NCI-H2081 (cell line): ENCODE results near the gene SDK1.

Source experiments
- DNase-seq, 2 experiments: peaks; one replicate each; lab custom pipeline; 2025; lab: John Stamatoyannopoulos, UW

SDK1 gene

DNA sequence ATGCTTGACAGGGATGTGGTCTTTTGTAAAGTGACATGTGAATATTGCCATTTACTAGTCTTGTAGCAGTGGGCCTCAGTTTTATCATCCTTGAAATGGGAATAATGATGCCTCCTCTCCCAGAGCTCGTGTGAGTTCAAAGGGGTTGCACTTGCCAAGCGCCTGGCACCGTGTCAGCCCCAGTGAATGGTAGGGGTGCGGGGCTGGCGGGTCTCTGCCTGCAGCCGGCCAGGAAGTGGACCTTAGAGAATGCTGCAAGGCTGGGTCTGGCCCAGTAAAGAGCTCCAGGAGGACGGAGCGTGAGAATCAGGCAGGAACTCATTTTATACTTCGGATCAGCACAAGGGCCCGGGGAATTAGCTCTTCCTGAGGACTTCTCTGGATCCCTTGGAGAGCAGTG, 856.6 kb downstream of the SDK1 start:
- DNase-seq = no peak

DNA sequence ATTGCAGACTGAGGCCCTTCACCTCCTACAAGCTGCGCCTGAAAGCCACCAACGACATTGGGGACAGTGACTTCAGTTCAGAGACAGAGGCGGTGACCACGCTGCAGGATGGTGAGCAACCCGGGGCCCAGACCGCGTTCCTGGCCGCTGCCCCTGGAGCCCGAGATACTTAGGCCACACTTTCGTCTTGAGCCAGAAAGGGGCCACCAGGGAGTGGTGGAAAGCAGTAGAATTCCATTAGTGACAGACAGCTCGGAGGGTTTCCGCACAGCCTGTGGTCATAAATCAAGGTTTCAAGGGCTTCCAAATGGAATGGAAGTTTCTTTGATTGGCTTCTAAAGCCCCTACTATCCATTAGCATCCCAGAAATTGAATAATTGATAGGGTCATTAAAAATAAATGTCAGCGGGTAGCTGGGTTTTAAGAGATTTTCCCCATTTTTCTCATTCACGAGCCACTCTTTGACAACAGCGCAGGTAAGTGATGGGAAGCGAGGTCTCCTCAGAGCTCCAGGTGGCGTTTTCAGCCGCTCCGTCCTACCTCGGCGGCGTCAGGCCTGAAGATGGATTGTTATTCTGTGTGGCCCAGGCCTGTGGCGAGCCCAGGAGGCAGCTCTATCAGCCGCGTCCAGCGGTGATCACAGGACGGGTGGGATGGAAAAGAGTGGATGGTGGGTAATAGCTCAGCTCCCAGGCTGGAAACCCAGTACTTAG, 857.5 kb downstream of the SDK1 start:
- no peak for DNase-seq

- no peak for DNase-seq
Observed at GRCh38 chr7:4159154-4159501, 858.1 kb downstream of the SDK1 start.

DNA sequence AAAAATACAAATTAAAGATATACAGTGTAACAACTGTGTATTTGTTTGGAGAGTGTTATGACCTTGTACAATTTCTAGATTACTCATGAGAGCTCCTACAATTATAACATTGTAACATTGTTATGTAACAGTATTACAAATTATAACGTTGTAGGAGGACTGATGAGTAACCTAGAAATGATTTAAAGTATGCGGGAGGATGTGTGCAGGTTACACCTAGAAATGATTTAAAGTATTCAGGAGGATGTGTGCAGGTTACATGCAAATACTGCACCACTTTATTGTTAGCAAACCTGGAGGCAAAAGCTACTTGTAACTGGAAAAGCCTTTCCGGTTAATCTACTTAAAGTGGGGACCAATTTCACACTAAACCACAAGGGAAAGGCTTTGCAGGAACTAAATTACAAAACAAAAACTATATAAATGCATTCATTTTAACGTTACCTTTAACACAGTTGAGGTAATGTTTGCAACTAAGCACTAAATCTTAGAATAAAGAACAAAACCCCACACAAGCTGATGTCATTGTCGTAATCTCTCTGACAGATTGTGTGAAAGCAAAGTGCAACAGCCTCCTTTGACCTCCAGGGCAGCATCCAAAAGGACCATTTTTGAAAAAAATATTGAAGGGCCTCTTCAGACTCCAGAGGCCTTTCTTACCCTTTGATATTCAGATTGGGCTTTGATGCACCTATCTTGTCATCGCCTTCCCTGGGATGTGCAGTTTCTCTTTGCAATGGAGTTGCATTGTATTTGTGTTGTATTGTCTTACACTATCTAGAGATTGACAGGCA, 858.9 kb downstream of the SDK1 start:
- DNase-seq = no peak

DNA sequence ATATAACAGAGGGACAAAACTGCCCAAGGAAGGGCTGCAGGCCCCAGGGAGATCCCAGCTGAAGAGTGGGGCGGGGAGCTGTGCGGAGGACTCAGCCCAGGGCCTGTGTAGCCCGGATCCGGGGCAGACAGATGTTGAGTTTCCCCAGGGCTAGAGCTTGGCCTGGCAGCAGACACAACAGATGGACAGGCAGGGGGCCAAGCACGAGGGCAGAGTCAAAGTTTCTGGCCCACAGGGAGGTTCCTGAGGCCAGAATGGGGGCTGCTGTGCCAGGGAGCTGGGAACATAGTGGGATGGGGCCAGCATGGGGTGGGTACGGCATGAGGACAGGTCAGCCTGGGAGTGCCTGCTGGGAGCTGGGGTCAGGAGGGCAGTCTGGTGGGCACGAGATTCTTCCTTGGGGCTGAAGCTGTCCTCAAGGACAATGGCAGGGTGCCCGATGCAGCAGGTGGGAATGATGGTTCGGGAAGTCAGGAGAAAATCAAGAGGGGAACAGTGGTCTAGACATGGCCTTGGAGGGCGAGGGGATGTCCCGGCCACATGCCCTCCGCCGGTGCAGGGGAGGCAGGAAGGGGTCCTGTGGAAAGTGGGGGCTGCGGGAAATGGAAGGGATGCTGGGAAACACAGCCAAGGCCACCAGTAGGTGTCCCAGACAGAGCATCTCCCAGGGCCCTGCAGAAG, 862.0 kb downstream of the SDK1 start:
- DNase-seq = no peak

DNA sequence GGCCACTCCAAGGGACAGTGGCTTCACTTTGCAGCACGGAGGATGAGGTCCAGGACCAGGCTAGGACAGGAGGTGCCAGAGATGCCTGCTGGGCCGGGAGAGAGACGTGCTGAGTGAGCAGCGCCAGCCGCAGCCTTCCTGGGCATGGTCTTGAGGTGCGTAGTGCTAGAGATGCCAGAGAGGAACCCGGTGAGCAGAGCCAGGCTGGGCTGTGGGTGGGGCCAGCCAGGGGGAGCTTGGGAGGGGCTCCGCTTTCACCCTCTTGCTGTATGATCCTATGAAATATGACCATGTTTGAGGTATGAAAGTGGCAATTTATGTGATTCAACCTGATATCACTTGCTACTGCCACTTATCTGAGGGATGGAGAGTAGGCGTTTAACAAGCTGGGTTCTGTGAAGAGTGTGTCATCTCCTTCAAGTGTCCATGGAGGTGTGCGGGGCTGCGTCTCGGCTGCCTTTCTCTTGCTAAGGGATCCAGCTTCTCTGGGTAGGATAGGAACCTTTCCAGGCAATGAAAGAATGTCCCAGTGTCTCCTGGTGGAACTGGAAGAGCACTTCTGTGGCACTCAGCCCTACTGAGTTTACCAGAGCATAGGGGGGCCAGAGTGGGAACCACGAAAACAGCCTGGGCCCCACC, 862.6 kb downstream of the SDK1 start:
- DNase-seq = no peak

GRCh38 chr7:4164556-4164955, 863.5 kb downstream of the SDK1 start:
- DNase-seq = no peak

DNA sequence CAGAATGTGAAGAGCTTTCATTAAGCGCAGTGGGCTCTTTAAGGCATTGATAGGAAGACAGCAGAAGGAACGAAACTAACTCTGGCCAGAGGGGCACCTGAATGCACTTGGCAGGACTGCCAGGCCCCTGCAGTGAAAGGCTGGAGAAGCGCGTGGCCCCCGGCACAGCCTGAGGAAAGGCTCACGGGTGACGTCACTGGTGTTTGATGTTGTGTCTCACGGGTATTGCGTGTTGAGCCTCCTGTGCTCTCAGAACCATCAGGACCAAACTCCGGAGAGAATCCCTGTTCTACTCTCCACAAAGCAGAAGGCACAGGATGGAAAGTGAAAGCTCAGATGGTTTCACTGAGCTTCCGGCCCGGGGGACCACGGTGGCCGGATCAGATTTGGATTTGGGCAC, 865.3 kb downstream of the SDK1 start:
- DNase-seq = no peak

- DNase-seq = no peak
Observed at GRCh38 chr7:4166807-4167206, 865.8 kb downstream of the SDK1 start.

- DNase-seq = no peak
Observed at GRCh38 chr7:4167385-4167910, 866.4 kb downstream of the SDK1 start.

DNA sequence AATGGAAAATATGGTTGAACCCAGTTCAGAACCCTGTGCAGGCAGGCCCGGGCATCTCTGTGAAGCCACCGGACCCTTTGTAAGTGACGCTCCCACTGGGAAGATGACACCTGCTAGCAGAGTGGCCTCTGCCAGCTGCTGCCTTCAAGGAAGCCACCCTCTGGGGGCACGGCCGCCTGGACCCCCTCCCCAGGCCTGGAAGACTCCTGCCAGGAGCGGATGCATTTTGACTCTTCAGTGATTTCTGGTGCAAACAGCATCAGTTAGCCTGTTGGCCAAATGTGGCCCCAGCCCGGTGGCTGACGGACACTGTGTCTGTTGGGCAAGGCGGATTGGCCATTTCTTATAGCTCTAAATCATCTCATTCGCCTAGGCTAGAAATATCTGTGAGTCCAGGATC, 867.0 kb downstream of the SDK1 start:
- no peak for DNase-seq

DNA sequence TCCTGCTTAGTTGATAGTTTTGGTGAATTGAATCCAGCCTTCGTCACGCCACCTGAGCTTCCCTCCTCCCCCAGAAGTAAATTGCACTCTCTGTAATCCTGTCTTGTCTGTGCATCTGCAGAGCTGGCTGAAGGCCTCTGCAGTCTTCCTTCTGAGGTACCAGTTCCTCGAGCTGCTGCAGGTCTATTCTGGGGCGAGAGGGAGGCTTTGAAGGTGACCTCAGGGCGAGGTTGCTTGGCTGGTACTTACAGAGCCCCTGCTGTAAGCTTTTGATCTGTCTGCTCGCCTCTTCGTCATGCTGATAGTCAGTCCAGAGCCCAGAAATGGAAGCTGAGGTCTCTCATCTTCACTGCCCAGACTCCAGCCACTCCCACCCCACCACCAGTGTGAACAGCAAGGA, 867.5 kb downstream of the SDK1 start:
- no peak for DNase-seq

DNA sequence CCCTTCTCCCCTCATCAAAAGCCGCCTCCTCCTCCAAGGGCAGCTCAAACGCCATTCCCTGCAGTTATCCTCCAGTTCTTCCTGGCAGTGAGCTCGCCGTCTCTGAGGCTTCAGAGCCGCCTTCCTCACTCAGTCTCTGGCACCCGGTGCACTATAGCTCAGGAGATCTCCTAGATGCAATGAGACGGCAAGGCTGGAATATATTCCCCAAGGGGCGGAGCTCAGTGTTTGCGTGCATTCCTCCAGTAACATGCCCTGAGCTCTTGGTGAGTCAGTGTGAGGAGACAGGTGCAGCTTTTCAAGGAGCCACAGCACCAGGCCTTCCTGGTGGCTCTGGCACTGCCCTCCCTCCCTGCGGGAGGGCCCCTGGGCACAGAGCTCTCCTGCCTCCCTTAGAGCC, 868.4 kb downstream of the SDK1 start:
- no peak for DNase-seq

DNA sequence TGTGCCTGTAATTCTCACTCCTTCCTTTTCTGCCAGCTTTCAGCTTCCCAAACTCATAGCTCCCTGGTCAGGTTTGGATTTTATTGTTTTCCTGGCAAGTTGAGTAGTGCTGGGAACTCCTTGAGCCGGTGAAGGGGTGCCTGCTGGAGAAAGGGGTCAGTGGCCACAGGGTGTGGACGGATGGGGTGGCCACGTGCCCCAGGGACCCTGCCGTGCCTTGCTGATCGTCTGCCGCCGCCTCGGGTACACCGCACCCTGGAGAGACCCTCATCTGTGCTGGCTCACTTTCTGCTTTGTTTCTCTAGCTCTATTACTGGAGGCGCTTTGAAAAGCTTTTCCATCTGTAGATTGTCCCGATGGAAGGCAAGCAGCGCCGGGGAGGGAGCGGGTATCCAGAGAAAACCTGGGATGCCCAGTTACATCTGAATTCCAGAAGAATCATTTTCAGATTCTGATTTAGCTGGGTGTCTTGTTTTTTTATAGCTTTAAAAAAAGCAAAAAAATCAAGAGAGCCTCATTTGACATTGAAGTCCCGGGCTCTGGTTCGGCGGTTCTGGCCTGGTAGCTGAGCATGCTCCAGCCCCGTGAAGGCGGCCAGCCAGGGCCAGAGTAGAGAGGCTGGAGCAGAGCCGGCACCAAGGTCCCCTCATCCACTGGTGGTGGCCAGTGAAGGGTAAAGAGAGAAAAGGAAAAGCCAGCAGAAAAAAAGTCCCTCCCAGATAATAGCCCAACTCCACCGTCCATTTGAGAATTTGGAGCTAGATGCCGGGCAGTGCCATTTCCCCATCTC, 870.1 kb downstream of the SDK1 start:
- no peak for DNase-seq

DNA sequence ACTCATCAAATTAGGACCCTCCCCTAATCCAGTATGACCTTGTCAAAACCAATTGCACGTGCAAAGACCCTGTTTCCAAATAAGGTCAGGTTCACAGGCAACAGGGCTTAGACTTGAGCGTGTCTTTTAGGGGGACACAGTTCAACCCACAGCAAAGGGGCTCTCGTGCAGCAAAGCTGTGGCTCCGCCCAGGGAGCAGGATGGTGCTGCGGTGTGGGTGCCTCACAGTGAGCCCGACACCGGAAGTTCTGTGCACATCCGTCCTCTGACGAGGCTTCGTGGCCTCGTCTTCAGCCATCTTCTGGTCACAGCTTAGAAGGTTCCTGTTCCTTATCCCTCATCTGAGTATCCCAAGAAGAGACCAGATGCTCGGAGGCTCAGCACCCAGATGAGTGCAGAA, 871.8 kb downstream of the SDK1 start:
- DNase-seq = no peak

DNA sequence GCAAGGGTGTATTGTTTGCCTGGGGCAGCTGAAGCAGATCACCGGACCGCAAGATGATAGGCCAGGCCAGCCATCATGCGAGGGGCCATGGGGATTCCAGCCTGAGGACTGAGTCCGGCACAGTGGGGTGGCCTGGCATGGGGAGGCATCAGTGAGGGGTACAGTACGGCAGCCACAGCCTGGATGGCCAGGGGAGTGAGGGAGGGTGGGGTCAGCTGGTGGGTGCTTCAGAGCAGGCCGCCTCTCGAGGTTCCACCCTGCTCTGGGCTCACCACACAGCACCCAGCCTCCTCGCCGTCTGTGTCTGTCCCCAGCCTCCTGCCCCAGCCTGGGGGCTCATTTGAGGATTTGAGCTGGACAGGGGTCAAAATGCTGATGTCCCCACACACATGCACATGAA, 872.6 kb downstream of the SDK1 start:
- DNase-seq = no peak

DNA sequence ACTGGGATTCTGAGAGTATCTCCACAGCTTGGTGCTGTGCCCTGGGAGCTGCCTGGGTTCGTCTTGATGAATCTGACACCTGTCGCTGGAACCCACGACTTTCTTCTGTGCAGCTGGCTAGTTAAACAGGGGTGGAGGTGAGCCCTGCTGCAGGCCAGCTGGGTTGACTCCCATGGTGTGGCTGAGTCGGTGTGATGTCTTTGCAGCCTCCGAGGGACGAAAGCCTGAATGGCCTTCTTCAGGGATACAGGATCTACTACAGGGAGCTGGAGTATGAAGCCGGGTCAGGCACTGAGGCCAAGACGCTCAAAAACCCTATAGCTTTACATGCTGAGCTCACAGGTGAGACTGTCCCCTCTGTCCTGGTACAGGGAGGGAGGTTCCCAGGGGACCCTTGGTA, 873.0 kb downstream of the SDK1 start:
- DNase-seq = no peak

GRCh38 chr7:4174451-4174850, 873.4 kb downstream of the SDK1 start:
- no peak for DNase-seq

- no peak for DNase-seq
Observed at GRCh38 chr7:4174884-4175283, 873.8 kb downstream of the SDK1 start.

DNA sequence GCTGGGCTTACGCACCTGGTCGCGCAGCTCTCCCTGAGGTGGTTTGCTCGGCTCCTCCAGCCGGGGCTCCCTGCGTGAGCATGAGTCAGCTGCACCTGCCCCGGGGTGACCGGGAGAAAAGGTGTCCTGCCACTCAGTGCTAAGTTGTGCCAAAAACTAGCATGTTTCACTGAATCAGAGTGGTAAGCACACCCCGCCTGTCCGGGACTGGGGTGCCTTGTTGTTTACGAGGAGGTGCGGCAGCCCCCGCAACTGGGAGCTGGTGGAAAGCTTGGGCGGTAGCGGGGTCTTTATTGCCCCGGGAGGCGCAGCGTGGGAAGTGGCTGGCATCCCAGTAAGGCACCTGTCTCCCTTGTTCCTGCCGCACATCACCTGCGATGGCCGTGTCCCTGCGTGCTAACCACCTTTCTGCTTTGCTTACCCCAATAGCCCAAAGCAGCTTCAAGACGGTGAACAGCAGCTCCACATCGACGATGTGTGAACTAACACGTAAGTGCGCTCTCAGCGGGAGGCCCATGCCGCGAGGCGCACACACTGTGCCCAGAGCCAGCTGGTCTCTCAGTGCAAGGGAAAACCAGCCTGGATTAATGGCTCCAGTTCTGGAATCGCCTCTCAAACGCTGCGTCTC, 874.4 kb downstream of the SDK1 start:
- DNase-seq = no peak

- DNase-seq = no peak
Observed at GRCh38 chr7:4177001-4177400, 875.9 kb downstream of the SDK1 start.
